ENCODE data around the gene SLC1A2.

The SLC1A2 gene

DNA sequence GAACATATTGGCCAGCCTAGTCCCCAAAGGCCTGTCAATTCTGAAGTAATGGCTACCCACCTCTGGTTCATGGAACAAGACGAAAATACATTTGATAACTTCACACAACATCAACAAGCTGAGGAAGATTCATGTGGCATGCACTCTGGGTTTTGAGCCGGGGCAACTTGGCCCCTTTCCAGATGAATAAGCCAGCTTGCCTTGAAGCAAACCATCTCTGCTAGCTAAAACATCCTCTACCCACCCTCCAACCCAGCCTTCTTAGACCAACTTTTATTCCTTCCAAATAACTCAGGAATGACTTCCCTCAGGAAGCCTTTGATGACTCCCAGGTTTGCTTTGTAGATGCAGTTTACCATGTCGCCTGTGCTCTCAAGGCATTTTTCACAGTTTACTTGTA is 94.4 kb downstream of the SLC1A2 start:
- no peak for DNase-seq (ENCODE audit: low read depth)

DNA sequence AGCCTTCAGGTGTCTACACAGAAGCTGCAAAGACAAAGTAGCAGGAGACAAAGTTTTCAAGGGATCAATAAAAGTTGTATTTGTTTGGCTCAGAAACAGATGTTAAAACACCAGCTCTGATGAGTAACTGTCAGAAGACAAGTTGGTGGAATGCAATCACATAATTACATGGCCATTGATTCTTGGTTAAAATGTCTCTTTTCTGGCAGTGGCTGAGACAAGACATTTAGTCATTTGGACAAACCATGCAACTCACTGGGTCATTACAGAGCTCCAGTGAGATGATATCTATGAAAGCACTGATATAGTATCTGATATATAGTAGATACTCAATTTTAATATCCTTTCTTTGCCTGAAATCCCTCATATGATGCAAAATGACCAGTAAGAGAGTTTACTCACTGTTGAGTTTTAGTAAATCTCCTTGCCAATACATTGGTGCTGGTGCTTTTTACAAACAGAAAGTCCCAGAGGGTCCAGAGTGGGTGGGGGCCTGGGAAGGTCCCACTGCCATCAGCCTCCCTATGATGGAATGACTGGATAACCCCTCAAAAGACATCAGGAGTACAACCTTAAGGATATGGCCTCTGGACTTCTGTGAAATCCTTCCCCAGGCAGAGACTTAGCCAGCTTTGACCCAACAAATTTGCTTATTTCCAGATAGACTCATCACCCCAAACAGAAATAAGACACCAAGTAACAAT is 95.0 kb downstream of the SLC1A2 start:
- DNase-seq (ENCODE audit: low read depth) = no peak

DNA sequence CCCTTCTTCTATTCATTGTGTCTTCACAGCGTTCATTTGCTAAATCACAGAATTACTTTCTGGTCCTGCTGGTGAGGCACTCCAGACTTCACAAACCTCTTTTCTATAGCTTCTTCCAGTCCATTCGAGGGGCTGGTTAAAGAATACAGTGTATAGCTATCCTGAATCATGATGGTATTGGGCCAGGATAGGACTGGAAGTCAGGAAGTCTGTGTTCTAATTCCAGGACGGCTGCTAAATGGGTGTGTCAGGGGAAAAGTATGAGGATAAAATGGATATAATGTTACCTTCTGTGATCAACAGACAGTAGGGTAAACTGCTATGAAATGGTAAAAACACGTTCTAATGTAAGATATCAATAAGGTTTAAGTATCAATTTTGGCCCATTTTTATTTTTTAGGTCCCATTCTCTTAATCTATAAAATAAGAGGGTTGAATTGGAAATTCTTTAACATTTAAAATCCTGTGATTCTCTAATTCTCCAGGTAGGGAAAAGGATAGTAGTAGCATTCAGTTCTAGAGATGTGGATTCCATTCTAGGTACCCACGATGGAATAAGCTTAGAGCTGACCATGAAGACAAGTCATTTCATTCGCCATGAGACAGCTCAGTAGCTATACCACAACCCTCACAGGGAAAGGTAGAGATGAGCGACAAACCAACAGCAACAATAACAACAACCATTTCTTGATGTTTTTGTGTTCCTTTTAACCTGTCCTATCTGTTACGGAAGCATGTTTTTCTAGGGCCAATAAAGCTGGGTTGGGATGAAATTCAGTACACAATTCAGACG is 96.1 kb downstream of the SLC1A2 start:
- no peak for DNase-seq (ENCODE audit: low read depth)

DNA sequence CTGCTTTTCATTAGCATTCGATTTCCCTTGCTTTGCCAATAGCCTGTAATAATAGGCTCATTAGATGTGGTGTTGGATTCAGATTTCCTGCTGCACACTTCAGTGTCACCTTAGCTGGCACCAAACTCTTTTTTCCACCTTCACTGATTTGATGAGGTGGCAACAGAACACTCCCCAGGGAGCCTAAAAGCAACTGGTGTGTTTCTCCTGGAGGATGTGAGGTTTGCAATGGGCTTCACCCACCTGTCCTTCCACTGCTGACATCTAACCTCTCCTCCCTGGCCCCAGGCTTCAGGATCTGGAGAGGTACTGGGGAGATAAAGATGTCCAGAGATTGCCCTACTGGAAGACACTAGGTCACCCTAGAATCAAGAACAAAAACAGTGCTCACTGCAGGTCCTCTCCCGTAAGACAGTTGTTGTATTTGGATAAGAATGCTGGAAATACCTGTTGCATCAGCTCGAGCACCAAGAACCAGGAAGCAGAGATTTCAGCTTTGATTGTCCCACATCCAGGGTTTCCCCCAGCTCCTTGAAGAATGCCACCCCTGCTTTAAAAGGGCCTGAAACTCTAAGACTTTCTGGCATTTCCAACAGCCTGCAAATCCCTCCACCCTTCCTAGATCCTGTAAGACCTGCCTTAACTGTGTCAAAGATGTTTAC is 96.9 kb downstream of the SLC1A2 start:
- no peak for DNase-seq (ENCODE audit: low read depth)

DNA sequence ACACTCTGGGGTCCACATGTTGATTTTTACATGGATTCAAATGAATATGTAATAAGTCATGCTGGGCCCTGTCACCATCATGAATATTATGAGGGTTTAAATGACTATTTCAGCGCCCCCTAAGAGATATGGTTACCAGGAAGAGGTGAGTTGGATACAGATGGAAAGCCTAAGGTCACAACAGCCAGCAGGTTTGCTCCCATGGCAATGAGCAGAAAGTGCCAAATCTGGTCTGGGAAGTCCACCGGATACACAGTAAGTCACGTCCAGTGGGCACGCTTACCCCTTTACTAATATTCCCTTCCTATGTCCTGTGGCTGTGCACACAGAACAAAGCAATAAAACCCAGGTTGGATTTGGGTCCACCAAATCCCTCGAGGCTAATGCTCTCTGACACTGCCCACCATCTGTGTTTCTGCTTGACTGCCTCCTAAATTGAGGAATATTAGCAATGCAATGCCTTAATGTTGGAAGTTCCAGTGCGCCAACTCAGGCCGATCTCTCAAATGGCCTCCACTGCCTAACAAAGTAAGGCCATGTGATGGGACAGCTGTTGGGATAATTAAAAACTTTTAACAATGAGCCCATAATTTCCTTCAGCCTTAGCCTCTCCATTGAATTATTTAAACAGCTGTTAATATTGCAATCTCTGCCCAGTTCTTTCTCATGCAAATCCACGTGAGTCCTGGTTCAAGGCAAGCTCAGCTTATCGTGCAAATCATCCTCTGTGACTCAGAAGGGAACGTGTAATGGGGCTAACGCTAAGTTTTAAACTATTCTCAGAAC is 97.6 kb downstream of the SLC1A2 start:
- no peak for DNase-seq (ENCODE audit: low read depth)

DNA sequence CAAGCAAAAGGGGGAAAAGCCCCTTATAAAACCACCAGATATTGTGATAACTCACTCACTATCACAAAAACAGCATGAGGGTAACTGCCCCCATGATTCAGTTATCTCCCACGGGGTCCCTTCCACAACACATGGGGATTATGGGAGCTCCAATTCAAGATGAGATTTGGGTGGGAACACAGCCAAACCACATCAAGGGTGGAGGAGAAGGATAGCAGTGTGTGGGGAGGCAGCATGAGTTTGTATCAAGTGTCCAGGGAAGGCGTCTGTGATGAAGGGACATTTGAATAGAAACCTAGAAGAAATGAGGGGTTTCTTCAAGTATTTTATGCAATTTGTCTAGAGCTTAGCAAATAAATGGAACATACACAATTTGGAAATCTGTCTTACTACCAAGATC is 98.2 kb downstream of the SLC1A2 start:
- no peak for DNase-seq (ENCODE audit: low read depth)

DNA sequence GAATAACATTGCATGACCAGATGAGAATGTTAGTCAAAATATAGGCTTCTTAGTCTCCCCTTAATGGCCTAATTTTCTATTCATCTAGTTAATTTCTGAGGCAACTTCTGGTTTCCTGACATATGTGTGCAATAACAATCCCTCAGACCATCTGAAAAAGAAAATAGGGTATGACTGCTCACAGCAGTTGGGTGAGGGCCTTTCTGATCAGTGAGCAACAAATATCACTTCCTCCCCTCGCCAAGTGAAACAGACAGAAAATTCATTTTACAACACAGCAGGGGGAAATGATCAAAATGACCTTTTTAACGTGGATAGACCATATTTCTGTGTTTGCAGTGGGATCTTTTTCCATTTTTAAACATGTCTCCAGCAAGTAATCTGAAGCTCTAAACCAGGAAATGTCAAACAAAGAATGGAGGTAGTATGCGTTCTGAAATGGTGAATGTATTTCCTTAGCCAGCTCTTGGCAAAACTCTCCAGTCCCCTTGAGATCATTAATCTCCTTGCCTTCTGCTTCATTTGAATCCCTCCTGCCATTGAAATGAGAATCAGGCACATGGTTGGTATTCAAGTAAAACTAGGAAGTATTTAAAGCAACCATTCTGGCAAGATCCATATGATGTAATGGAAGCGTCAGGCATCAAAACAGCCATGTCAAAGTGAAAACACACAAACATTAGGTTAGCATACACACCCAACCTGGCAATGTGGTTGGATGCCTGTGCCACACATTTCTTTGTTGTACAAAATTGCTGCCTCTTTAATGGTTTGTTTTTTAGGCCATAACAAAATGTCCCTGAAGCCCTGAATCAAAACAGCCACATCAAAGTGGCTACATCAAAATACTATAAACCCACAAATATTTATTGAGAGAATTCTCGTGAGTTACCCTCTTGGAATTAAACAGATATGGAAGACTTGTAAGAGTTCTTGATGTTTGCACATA is 100.1 kb downstream of the SLC1A2 start:
- no peak for DNase-seq (ENCODE audit: low read depth)

DNA sequence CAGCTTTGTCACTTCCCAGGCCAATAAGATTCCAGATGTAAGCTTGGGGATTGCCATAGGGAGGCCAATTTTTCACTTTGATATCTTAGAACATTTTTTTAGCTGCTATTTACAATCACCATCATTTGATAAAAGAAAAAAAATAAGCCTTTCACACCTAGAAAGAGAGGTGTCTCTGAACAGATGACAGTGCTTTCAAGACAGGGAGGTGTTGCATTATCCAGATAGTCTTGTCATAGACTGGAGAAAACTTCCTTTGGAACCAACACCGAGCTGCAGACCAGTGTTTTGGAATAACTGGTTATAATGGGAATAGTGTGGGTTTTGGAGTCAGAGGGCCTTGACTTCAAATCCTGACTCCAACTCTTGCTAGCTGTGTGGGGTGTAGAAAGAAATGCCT is 101.0 kb downstream of the SLC1A2 start:
- no peak for DNase-seq (ENCODE audit: low read depth)

DNA sequence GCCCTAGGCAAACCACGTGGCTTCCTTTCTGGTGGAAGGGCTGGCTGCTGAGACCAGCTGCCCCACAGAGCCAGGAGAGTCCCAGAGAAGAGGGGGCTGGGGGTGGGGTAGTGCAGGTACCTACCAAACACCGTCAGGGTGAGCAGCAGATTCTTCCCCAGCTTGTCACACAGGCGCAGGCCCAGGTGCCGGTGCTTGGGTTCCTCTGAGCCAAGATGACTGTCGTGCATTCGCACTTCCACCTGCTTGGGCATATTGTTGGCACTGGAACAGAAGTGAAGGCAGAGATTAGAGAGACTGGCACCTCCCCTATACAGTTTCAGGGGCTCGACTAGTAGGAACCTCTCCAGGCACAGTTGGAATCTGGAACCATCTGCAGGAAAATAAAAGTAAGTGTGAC is 102.1 kb downstream of the SLC1A2 start:
- DNase-seq (ENCODE audit: low read depth) = no peak

DNA sequence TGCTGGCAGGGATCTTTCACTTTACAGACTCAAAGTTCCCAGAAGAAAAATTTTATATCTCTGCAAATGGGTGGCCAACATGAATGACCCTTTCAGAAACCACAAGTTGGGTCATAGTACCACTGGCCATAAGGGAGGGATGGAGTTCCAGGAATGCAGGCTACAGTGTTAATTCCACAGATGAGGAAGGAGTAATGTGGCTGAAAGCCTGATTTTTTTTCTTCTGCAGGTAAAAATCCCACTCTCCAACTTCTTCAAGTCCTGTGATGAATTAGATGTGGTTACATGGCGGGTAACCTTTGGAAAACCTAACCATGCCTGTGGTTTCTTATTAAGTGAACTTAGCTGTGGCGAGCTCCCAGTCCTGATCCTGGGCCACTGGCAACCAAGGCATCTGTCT is 103.2 kb downstream of the SLC1A2 start:
- no peak for DNase-seq (ENCODE audit: low read depth)

DNA sequence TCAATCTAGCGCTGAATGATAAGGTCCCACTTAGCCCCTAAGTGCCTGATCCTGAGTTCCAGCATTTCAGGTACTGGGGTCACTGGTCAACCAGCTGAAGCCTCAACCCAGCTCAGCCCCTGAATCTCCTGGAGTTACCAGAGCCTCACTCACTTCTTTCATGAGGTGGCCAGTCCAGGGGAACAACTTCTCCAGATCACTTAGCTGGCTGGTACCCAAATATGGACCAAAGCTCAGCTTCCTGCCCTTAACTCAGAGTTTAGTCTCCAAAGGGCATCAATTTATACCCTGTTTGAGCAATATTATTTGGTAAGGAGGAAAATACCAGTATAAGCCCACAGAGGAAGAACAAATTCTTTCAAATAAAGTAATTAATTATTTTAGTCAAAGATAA is 105.6 kb downstream of the SLC1A2 start:
- no peak for DNase-seq (ENCODE audit: low read depth)

DNA sequence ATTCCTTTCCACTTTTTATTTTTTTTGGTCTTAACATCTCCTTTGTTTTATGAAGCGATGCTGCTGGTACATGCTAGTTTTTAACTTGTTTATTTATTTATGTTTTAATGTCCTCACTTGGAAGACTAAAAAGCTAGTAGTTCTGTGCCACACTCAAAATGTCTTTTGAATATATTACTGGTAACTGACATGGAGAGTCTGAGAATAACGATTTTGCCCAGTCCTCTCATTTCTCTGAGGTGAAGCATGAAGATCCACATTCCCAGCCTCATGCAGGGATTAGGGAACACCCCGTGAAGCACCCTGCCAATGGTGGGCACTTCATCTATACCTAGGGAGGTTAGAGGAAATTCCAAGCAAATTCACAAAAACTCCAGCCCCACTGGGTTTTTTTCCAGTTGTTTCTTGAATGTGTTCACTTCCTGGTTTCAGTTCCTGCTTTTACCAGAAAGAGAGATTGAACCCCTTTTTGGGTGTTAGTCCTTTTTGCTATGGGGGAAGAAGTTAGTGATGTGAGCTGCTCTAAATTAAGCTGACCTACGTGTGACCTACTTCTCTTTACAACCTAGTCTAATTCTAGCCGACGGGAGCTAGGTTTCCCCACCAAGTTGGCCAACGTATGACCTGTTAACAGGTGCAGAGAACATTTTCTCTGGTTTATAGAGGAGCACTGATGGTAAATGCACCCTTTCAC is 106.1 kb downstream of the SLC1A2 start:
- no peak for DNase-seq (ENCODE audit: low read depth)

DNA sequence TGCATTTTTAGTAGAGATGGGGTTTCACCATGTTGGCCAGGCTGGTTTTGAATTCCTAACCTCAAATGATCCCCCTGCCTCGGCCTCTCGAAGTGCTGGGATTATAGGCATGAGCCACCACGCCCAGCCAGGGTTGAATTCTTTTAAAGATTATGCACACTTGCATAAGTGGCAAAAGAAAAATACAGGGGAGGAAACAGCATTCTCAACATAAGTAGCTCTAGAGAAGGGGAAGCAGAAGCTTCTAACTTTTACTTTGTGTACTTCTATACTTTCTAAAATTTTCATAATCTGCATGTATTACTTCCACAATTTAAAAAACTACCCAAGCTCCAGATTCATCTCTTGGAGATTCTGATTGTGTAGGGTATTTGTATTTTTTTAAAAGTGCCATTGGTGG is 108.0 kb downstream of the SLC1A2 start:
- DNase-seq (ENCODE audit: low read depth) = no peak

DNA sequence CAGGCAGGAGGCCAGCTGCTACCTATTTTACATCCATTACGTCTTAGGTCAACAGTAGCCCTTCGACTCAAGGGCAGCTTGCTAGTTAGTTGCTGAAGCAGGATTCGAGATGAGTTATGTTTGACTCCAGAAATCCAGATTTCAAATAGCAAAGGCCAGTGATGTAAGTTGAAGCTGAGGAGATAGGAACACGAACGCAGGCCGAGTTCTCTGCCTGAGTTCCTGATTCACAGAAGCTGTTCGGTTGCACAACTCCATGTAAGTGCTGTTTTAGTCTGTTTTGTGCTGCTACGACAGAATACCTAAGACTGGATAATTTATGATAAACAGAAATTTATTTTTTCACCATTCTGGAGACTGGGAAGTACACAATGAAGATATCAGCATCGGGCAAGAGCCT is 111.2 kb downstream of the SLC1A2 start:
- DNase-seq (ENCODE audit: low read depth) = no peak

DNA sequence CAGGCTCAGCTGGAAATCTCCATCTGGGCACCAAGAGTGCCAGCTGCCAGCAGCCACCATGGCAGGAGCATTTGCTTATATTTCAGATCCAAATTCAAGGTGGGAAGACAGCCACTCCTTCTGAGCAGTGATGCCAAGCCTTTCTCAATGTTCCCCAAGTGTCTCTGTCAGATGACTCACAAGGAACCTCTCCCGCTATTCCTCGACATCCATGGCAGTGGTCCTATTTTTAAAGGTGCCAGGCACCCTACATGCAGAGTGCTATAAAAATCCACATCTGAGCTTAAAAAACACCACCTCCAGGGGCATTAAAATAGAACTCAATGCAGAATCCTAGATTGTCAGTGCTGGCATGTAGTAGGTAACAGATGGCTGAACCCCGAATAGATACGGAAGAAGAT is 112.1 kb downstream of the SLC1A2 start:
- no peak for DNase-seq (ENCODE audit: low read depth)

DNA sequence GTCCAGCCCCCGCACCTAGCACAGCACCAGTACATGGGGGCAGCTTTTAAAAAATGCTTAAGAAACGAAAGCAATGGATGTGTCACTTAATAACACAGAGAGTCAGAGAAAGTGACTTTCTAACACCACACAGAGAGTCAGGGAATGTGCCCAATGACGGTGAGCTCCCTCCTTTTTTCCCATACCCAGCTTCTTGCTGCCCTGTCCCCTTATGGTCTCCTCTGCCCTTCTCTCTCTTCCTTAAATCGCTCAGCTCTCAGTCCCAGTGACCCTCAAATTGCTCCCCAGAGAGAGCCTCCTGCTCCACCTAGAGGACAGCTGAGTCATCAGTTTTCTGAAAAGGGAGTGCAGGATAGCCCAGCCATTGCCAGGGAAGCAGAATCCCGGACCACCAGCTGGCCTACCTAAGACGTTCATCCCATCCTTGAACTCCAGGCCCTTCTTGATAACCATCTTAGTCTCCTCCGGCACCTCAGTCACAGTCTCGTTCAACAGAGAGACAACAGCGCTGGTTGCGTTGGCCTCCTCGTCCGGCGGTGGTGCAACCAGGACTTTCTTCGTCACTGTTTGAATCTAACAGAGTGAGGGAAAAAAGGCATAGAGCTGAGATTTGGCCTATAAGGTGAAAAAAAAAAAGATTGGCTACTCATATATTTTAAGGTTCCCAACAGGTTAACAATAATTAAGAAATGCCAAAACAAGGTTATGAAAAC is 113.5 kb downstream of the SLC1A2 start:
- DNase-seq (ENCODE audit: low read depth) = peak; percentile 2

DNA sequence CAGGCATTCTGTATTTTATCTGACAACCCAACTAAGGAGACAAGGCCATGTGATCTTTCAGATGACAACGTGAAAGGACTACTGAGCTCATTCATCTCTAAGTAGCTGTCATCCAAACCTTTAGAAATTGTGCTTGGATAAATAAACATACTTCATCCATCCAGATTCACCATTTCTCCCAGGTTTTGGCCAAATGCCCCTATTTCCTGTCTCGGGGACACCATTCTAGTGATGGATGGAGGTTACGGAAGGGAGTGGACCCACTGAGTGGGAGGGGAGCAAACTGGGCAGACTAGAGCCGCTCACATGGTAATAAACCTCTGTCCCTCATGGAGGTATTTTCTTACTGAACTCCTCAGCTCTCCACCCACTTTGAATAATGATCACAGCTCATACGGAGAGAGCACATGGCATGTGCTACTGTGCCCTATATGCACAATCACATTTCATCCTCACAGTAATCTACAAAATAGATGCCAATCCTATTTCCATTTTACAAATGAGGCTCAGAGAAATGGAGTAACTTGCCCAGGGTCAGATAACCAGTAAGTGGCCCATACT is 114.4 kb downstream of the SLC1A2 start:
- DNase-seq (ENCODE audit: low read depth) = no peak

DNA sequence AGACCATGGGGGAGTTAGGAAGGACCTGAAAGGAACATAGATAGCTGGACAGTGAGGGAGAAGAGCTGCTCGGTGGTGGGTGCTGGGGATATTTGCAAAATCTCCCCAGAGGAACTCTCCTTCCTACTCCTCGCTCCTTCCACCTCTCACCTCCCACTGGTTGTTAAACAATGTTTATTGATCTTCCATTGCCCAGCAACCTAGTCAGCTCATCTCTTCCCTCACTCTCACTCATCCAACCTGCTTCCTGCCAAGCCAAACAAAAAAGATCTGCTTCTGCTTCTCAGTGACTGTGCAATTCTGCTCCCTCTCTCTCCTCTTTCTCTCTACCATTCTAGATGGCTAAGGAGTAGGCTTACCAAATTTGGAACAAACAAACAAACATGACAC is 115.0 kb downstream of the SLC1A2 start:
- no peak for DNase-seq (ENCODE audit: low read depth)

DNA sequence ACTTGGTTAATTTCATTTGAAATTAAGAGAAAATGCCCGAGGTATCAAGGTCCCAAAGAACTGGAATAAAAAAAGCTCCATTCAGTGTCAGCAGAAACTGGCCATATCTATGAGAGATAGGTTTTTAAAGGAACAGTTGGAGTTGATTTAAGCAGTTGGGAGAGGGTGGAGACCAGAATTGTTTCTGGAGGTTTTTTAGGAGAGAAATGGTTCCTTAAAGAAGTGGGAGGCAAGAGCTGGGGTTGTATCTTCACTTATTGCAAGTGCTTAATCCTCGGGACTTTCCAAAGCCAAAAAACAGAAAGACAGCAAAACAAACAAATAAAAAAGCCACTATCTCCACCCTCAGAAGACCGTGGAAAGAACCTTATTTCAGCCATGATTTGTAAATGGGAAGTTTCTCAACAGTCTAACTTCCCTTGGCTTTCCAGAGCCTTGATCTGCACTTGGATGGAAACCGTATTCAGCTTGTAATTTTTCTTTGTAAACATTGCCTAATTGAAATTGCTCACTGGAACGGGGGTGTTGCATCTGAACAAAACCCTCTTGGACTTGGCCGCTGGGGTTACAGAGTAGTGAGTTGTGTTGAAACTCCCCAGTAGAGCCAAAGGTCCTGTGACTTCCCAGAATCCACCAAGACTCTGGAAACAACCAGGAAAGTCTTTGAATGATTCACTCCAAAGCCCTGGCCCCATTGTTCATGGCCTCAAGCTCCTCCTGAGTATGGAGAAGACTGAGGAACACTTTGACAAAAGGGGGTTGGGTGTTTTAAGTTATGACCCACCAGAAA is 115.6 kb downstream of the SLC1A2 start:
- DNase-seq (ENCODE audit: low read depth) = no peak
